ENCODE data around the gene MYO9B. TPM values are rescaled to one million over a fixed set of nuclear protein-coding genes. Genes with fewer than 3 reads are reported as not detected.

The MYO9B gene
- total RNA-seq, 1 donor from 2014 or later: 224 TPM

DNA sequence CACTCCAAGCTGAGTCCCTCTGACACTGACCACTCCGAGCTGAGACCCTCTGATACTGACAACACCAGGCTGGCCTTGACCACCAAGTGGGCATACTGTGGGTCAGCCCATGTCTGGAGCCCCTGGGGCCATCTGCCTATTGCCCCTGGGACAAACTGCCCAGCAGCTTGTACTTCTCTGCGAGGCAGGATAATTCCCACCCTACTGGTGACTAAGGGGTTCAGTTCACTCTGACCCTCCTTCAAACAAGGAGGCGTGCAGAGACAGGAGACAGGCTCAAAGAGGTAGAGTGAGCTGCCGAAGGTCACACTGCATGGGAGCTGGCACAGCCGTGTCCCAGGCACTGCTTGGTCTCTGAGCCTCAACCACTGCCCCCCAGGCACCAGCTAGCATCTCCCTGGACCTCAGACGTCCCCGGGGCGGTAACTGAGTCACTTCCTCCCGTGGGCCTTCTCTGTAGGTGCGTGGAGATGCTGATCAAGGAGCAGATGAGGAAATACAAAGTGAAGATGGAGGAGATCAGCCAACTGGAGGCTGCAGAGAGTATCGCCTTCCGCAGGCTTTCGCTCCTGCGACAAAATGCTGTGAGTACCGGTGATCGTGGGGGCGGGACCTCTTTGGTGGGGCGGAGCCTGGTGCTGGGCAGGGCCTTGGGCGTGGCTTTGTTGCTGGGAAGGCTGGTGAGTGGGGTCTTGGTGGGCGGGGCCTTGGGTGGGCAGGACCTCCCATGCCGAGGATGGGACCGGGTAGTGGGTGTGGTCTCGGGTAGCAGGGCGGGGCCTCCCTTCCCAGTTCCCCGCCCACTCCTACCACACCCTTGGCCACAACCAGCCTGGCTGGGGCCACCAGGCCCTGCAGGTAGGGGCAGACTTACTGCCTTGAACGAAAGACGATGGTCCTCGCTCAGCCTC is 133.8 kb downstream of the MYO9B start:
- intact Hi-C loops (cut with micrococcal nuclease): no loop called here

DNA sequence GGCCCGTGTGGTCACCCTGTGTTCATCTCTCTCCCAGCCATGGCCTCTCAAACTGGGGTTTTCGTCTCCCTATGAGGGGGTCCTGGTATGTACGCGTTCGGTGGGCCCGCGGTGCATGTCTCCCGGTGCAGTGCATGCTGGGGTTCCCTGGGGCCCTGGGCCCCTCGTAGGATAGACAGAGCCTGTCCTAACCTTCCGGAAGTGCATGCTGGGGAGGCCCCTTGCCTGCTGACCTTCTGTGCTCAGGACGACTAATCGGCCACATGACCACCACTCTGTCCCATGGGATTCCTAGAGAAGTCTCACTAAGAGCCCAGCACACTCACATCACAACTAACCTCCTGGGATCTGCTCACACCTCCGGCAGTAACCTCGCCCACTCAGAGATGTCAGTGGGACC is 134.7 kb downstream of the MYO9B start:
- intact Hi-C loops (cut with micrococcal nuclease): no loop called here

DNA sequence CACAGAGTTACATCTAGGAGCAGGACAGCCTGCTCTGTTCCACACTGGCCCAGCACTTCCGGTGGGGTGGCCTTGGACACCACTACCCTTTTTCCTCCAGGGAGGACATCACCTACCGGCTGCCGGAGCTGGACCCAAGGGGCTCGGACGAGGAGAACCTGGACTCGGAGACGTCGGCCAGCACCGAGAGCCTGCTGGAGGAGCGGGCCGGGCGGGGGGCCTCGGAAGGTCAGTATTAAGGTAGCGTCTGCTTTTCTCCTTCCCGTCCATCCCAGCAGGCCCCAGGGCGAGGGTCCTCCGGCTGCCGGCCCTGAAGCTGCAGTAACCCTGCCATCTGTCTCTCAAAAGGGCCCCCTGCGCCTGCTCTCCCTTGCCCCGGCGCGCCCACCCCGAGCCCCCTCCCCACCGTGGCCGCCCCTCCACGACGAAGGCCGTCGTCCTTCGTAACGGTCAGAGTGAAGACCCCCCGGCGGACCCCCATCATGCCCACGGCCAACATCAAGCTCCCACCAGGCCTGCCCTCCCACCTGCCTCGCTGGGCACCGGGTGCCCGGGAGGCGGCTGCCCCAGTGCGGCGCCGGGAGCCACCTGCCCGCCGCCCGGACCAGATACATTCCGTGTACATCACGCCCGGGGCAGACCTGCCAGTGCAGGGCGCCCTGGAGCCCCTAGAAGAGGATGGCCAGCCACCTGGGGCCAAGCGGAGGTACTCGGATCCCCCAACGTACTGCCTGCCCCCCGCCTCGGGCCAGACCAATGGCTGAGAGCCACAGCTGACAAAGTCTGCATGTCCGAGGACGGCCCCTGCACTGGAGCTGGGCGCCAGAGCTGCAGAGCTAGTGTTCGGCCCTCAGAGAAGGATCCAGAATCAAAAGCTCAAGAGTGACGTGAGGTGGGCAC is 136.2 kb downstream of the MYO9B start:
- intact Hi-C loops (cut with micrococcal nuclease): no loop called here

DNA sequence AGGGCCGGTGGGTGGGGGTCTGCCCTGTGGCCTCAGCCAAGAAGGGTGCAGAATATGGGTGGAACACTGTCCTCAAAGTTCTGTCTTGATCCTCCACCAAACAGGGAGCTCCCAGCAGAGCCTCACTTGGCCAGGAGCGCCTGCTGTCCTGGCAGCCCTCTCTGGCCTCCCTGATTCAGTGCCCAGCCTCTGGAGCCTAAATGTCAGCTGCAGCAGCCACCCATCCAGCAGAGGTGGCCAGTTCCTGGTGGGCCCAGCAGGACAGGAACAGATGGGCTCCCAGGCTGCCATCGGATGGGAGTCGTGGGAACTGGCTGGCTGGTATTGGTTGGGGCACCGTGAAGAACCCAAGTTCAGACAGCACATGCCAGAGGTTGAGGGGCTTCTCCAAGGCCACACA is 137.8 kb downstream of the MYO9B start:
- intact Hi-C loops (cut with micrococcal nuclease): no loop called here

DNA sequence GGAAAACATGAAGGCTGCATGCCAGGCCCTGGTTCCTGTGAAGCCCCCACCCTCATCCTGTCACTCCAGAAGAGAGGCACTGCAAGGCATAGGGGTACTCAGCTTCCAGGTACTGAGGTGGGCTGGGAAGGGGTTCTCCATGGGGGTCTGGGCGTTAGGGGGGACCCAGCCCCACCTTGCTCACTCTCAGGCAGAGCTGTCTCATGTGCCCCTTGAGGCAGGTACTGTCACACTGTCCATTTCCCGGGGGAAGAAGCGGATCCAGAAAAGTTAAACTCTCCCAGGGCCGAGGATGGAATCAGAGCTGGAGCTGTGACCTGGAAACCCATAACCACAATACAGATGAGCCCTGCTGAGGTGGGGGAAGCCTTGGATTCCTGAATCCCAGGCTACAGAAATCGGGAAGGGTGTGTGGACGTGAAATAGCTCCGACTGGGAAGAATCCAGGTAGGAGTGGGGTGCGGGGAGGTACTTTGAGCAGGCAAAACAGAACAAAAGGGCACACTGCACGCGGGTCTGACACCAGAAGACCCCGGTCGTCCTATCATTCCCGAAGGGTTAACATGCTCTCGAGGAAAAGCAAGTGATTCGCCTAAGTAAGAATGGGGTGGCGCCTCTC is 139.0 kb downstream of the MYO9B start:
- intact Hi-C loops (cut with micrococcal nuclease): loop anchor here (1.0 kb wide), 8 partner anchors 12 to 586 kb away; partner anchors contain the start of genes BABAM1, DDA1, GTPBP3 and HAUS8

GRCh38 chr19:17215127-17215971 is 139.8 kb downstream of the MYO9B start, which contains the start of gene USE1:
USE1 (plus strand) TSS chr19:17215357; CDS start chr19:17215406, 49 bp downstream.
- intact Hi-C loops (cut with micrococcal nuclease): loop anchor here (1.0 kb wide), 8 partner anchors 11 to 587 kb away; partner anchors contain the start of genes BABAM1, DDA1, GTPBP3 and HAUS8

DNA sequence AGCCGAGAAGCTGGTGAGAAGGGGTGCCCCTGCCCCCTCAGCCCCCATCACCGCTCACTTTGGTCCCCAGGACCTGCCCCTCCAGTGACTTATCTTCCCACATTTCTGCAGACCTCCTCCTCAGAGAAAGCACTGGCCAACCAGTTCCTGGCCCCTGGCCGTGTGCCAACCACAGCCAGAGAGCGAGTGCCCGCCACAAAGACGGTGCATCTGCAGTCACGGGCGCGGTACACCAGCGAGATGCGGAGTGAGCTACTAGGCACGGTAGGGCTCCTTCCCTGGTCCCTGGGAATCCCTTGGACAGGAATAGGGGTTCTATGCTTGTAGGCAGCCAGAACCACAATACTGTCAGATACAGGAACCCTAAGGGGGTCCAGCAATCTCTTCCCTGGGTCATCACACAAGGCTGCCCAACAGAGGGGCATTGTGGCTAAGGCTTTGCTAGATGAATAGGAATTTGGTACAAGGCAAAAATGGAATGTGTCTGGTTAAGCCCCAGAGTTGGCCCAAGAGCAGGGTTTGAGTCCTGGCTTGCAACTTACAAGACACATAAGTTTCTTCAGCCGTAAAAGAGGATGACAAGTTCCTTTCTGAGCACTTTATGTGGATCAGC is 140.6 kb downstream of the MYO9B start:
- intact Hi-C loops (cut with micrococcal nuclease): no loop called here

DNA sequence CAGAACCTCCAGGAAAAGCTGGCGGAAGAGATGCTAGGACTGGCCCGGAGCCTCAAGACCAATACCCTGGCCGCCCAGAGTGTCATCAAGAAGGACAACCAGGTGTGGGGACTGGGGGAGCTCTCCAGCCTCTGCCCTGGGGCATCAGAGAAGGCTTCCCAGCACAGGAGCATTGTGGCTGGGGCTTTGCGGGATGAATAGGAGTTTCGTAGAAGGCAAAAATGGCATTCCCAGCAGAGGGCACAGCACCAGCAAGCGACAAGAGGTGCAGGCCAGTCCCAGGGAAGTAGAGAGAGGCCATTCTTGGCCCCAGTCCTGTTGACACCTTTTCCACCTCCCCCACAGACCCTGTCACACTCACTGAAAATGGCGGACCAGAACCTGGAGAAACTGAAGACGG is 143.7 kb downstream of the MYO9B start:
- intact Hi-C loops (cut with micrococcal nuclease): no loop called here

DNA sequence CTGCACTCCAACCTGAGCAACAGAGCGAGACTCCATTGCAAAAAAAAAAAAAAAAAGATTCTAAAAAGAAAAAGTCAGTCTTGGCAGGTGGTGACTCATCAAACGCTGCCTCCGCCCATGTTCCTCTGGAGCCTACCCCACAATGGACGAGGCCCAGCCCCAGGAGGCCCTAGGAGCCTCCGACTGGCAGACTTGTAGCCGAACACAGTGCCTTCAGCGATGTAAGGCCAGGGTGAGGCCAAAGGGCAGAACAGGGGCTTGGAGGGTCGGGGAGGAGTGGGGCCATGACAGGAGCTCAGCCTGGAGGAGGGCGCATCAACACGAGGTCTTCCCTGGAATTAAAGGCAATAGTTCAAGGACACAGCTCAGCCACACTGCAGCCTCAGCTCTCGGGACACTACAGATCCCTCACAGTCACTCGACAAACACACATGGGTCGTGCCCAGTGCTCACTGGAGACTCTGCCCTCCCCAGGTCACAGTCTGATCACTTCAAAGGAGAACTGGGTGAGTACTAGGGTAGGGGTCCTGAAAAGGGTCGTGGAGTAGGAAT is 144.7 kb downstream of the MYO9B start:
- intact Hi-C loops (cut with micrococcal nuclease): no loop called here

GRCh38 chr19:17225053-17225452 is 149.5 kb downstream of the MYO9B start:
- intact Hi-C loops (cut with micrococcal nuclease): loop anchor here (5.0 kb wide), 2 partner anchors 223 to 328 kb away; no protein-coding TSS in a partner anchor

- intact Hi-C loops (cut with micrococcal nuclease): loop anchor here (1.0 to 5.0 kb wide), 10 partner anchors 9 to 329 kb away; partner anchors contain the start of genes BABAM1, DDA1, GTPBP3 and HAUS8
These were observed 150.7 kb downstream of the MYO9B start, which contains the start of gene OCEL1 for GRCh38 chr19:17226002-17226933. OCEL1 (plus strand) TSS chr19:17226226; CDS start chr19:17226248, 22 bp downstream.

GRCh38 chr19:17227798-17228367 is 152.3 kb downstream of the MYO9B start:
- intact Hi-C loops (cut with micrococcal nuclease): loop anchor here (5.0 kb wide), 2 partner anchors 226 to 331 kb away; no protein-coding TSS in a partner anchor

DNA sequence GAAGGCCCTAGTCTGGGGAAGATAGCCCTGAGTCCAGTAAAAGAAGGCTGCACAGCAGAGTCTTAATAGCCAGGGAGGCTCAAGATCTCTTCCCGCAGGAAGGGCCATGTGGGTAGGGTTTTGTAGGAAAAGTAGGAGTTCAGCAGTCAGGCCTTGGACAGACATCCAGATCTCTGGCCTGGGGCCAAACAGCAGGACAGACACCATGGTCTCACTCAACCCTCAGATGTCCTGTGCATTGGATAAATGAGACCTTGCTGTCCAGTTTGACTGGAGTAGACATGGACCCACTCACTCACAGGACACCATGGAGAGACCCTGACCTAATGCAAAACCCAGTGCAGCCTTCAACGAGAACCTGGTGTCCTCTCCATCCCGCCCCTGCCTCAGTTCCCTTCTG is 154.3 kb downstream of the MYO9B start:
- intact Hi-C loops (cut with micrococcal nuclease): loop anchor here (5.0 kb wide), 2 partner anchors 228 to 333 kb away; no protein-coding TSS in a partner anchor

DNA sequence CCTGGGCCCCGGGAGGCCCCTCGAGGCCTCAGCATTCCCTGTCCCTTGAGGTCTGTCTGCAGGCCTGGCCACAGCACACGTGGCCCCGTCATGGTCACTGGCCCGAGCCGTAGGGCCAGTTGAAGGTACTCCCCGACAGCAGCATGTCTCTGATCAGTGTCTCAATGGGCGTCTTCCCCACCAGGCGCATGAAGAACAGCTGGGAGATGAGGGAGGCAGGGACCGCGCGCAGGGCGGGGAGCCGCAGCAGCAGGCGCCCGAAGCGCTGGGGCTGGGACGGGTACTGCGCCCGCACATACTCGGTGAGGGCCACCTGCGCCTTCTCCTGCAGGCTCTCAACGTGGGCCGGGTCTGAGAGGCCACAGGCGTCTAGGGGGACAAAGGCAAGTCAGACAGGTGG is 156.7 kb downstream of the MYO9B start:
- intact Hi-C loops (cut with micrococcal nuclease): no loop called here

DNA sequence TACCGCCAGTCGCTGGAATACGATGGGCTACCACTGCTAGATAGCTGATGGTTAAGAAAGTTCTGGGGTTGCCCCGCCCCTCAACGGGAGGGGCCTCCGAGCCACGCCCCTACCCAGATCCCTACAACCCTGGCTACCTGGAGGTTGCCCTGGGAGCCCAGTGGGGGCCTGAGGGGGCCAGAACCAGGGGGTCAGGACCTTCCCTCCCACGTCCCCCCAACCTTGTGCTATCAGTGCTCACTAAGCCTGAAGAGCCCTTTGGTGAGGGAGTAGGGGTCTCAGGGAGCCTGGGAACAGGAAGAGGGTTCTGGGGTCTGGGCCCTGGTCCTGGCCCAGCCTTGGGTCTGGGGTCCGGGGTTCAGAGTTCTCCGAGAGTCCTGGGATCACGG is 159.3 kb downstream of the MYO9B start:
- intact Hi-C loops (cut with micrococcal nuclease): loop anchor here (1.0 to 2.0 kb wide), 6 partner anchors 9 to 168 kb away; partner anchors contain the start of genes HAUS8, MYO9B, OCEL1 and USE1

DNA sequence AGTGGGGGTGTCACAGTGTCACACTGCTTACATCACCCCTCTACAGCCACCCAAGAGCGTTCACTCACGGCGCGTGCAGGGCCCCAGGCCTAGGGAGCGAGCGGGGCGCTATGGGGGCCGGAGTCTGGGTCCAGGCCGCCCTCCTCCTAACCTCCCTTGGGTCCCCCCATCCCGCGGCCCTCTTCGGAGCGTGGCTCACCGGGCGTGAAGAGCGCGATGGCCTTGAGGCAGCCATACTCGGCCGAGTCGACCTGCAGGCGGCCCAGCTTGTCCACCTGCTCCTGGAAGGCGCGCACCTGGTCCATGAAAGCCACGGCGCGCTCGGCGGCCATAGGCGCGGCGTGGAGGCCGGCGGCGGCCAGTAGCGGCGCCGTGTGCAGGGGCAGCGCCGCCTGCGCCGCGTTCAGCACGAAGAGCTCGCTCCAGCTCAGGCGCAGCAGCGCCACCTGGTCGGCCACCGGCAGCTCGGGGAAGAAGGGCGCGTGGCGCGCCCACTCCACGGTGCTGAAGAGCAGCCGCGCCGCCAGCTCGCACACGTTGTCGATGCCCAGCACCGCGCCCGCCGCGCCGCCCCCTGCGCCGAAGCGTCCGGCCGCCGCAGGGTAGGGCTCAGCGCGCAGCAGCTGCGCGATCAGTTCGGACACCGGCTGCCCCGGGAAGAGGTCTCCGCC is 159.9 kb downstream of the MYO9B start:
- intact Hi-C loops (cut with micrococcal nuclease): loop anchor here (1.0 to 2.0 kb wide), 6 partner anchors 9 to 168 kb away; partner anchors contain the start of genes HAUS8, MYO9B, OCEL1 and USE1

Data from T-helper 1 cell treated with Interleukin-12 subunit alpha and Interleukin-12 subunit beta and Interleukin-4 antibody, amounts not matched to agents 30 ng/mL and 1 ng/mL, for 36 hours (primary cell).